Hepatocyte (in vitro differentiated cells): ENCODE data around the gene ARHGAP31.
"Not testable (repeated sequence)": the region's sequence is repeated elsewhere in the genome, so short reads cannot be mapped to it uniquely, and the experiment has no call there.

ENCODE experiments used
- EZH2 ChIP-seq: fragments of 200-600 bp; sonication (generic); IDR thresholded peaks from 2 replicates; pipeline ENCODE4 v1.6.1; 2016; ENCODE audit warnings: antibody characterized with exemption, mild to moderate bottlenecking, borderline replicate concordance
- EZH2phosphoT487 ChIP-seq: fragments of 200-600 bp; sonication (generic); IDR thresholded peaks from one replicate; pipeline ENCODE4 v1.6.1; 2018; ENCODE audit warnings: antibody characterized with exemption, mild to moderate bottlenecking, low read depth, moderate library complexity; ENCODE audit not compliant: unreplicated experiment, severe bottlenecking
- TF ChIP-seq, protein P1 (sequence below): fragments of 200-600 bp; sonication (generic); IDR thresholded peaks from 2 replicates; pipeline ENCODE4 v1.5.1; 2016; ENCODE audit warnings: antibody characterized with exemption, mild to moderate bottlenecking; ENCODE audit not compliant: poor library complexity

DNA sequence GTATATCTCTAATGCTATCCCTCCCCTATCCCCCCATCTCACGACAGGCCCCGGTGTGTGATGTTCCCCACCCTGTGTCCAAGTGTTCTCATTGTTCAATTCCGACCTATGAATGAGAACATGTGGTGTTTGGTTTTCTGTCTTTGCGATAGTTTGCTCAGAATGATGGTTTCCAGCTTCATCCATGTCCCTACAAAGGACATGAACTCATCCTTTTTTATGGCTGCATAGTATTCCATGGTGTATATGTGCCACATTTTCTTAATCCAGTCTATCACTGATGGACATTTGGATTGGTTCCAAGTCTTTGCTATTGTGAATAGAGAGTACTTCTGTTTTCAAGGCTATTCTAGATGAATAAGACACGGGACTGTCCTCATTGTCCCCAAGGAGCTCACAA lies 61.4 kb downstream of the ARHGAP31 start:
- TF ChIP-seq, protein P1, sequence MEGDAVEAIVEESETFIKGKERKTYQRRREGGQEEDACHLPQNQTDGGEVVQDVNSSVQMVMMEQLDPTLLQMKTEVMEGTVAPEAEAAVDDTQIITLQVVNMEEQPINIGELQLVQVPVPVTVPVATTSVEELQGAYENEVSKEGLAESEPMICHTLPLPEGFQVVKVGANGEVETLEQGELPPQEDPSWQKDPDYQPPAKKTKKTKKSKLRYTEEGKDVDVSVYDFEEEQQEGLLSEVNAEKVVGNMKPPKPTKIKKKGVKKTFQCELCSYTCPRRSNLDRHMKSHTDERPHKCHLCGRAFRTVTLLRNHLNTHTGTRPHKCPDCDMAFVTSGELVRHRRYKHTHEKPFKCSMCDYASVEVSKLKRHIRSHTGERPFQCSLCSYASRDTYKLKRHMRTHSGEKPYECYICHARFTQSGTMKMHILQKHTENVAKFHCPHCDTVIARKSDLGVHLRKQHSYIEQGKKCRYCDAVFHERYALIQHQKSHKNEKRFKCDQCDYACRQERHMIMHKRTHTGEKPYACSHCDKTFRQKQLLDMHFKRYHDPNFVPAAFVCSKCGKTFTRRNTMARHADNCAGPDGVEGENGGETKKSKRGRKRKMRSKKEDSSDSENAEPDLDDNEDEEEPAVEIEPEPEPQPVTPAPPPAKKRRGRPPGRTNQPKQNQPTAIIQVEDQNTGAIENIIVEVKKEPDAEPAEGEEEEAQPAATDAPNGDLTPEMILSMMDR, result not testable (repeated sequence)
- not testable (repeated sequence) for TF ChIP-seq EZH2, EZH2phosphoT487
